Stimulated activated CD8-positive, alpha-beta memory T cell treated with anti-CD3 and anti-CD28 coated beads, Interleukin-7, amount 100 ng/mL, for 1 hour (primary cell): ENCODE data around the gene MEGF11.

Source experiments
- DNase-seq, 2 donors: peaks; one replicate each; pipeline ENCODE4 v3.0.0-alpha.2; 2020; ENCODE audit warnings: low read depth in 2 of 2

Gene MEGF11

DNA sequence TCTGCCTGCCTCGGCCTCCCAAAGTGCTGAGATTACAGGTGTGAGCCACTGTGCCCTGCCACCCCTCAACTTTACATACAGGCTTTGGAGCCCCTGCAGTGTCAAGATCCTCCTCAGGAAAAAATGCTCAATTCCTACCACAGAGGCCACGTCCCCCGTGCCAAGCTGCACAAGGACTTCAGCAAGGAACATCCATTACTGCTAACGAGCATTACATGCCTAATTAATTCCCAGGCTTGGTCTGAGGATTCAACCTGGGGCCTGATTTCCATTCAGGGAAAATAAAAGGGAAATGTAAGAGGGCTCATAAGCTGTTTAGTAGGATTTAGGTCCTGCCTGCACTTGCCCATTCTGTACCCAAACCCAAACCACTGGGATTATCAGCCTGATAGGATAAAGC lies 222.9 kb downstream of the MEGF11 start:
- no peak for DNase-seq

DNA sequence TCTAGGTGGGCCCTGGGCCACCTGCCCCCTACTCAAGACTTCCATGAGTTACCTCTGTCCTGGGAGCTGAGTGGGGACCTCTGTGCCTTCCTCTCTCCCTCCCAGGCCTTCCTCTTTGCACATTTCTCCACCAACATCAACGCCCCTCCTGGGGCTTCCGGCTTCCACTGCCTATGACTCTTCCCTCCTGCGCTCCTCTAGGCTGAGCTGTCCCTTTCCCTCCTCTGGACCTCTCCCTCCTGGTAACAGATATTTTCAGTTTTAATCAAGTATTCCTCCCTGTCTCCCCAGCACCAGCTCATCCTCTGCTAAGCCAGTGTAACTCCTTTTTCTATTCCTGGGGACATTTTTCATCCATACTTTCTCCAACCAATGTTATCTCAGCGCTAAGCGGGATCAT lies 223.9 kb downstream of the MEGF11 start:
- no peak for DNase-seq

GRCh38 chr15:66027268-66027805 lies 226.2 kb downstream of the MEGF11 start:
- no peak for DNase-seq

GRCh38 chr15:66025972-66026371 lies 227.6 kb downstream of the MEGF11 start:
- DNase-seq, result no peak

GRCh38 chr15:66025015-66025452 lies 228.5 kb downstream of the MEGF11 start:
- no peak for DNase-seq

DNA sequence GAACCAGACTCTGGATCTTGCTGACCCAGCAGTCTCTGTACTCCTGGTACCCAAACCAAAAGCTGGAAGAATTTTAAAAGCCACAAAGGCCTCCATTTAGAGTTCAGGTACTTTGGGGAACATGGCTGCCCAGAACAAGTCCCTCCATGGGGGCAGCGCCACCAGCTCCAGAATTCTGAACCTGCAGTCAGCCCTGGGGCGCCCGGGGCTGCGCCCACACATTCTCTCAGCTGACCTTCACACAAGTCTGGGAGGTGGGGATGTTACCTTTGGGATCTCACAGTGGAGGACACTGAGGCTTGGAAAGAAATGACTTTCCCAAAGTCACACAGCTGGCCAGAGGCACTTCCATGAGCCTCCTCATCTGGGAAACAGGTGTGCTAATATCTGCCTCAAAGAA lies 229.4 kb downstream of the MEGF11 start:
- no peak for DNase-seq

DNA sequence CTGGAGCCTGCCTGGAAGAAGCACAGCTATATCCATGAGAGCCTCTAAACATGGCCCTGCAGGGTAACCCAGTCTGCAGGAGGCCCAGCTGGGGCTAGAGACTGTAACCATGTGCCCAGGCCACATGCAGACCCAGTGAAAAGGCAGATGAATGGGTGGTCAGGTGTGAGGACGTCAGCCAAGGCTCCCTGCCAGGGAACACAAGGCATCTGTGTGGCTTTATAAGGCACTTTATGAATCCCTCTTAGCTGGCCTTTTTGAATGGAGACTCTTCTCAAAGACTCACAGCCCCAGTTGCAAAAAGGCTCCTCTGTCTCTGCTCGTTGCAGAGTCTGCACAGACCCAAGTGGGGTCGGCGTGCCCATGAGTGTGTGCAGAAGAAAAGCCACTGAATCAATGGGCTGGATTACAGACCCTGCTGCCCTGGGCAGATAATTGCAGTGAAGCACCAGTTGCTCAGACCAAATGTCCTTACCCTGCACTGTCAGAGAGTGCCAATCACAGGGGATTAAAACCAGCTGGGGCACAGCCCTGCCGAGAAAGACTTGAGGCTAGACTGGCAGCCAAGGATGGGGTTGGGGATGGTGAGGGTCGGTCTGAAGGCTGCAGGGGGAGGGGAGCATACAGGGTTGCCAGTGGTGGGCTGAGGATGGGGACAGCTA lies 230.1 kb downstream of the MEGF11 start:
- no peak for DNase-seq

- no peak for DNase-seq
Measured at GRCh38 chr15:66022163-66022525, 231.4 kb downstream of the MEGF11 start.

DNA sequence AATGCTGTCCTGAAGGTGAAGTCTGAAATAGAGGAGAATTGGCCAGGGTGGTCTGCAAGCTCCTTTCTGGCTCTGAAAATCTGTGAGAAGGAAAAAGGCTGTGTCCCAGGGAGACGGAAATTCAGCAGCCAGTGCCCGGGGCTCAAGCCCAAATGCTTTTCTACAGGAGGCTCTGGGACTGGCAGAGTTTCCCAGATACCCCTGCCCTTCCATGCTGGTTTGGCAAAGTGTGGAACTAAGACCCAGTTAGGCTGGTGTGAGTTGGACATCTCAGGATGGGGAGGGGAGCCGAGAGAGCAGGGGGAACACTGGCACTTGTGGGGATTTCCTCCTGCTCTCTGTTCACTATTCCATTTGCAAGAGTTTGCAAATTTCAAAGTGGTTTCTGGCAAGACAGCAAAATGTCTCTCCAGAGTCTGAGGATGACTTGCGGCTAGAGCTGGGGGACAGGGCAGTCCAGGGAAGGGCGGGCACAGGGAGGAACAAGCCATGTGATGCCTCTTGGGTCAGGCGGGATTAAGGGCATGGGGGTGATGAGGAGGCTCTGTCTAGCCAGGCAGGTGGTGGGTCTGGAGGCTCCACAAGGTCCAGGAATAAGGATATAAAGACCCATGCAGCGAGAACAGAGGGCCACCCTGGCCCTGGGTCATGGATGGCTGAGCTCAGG lies 231.9 kb downstream of the MEGF11 start:
- no peak for DNase-seq

DNA sequence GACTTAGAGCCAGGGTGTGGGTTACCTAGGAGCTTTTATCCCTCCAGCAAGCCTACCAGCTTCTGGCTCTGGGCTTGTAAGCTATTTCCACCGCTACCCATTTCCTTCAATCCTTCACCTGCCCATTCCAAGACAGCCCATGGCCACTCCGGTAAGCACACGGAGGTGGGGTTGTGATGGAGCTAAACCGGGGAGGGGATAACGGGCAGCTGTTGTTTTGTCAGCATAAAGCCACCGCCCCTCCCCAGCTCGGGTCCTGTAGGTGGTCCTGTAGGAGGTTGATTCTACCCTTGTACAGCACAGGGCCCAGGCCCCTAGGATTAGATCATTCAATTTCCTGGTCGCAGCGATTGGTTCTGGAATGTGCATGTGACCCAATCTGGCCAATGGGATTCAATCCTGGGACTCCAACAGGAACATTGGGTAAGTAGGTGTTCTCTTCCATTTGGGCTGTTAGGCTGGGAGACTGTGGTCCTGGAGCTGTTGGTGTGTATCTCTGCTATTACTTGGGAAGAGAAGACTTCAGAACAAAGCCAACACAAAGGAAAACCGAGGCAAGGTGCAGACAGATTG lies 233.6 kb downstream of the MEGF11 start:
- no peak for DNase-seq

DNA sequence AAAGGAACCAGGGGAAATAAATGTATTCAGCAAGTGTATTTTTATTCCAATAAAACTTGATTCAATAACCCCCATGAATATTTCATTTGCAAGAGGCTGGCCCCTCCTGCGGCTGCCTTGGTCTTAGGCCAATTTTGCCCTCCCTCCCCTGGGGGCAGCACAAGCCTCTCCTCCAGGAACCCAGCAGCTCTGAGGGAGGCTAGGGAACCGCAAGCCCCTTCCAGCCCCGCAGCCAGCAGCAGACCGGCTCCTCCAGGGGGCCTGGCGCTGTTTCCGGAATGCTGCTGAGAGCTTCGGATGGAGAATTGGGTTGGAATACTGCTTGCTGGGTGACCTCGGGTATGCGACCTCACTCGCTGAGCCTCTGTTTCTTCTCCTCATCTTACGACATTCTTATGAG lies 234.2 kb downstream of the MEGF11 start:
- no peak for DNase-seq

GRCh38 chr15:66018488-66018797 lies 235.1 kb downstream of the MEGF11 start:
- DNase-seq, result no peak

GRCh38 chr15:66017792-66018487 lies 235.6 kb downstream of the MEGF11 start:
- DNase-seq, result no peak

- no peak for DNase-seq
Measured at GRCh38 chr15:66017000-66017399, 236.6 kb downstream of the MEGF11 start.

GRCh38 chr15:66016199-66016598 lies 237.4 kb downstream of the MEGF11 start:
- DNase-seq, result no peak

GRCh38 chr15:66014635-66015182 lies 238.8 kb downstream of the MEGF11 start:
- DNase-seq, result no peak

GRCh38 chr15:66014022-66014421 lies 239.5 kb downstream of the MEGF11 start:
- DNase-seq, result no peak

- no peak for DNase-seq
Measured at GRCh38 chr15:66008940-66009562, 244.5 kb downstream of the MEGF11 start.

GRCh38 chr15:66007663-66008262 lies 245.8 kb downstream of the MEGF11 start:
- no peak for DNase-seq

DNA sequence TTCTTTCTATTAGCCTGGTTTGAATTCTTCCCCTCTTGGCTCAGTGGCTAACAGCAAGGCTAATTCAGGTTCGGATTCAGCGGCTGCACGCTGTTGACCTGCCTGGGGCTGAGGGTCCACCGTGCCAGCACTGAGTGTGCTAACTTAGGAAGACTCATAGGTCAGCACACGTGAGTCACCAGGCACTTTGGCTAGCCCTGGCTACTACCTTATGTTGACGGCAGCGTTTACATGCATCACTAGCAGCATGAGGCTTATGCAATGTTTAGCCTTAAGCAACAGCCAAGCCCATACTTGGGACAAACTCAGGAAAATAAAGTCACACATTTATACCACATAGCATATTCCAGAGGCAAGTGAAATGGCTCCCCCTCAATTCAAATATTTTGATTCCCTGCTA lies 246.6 kb downstream of the MEGF11 start:
- no peak for DNase-seq

DNA sequence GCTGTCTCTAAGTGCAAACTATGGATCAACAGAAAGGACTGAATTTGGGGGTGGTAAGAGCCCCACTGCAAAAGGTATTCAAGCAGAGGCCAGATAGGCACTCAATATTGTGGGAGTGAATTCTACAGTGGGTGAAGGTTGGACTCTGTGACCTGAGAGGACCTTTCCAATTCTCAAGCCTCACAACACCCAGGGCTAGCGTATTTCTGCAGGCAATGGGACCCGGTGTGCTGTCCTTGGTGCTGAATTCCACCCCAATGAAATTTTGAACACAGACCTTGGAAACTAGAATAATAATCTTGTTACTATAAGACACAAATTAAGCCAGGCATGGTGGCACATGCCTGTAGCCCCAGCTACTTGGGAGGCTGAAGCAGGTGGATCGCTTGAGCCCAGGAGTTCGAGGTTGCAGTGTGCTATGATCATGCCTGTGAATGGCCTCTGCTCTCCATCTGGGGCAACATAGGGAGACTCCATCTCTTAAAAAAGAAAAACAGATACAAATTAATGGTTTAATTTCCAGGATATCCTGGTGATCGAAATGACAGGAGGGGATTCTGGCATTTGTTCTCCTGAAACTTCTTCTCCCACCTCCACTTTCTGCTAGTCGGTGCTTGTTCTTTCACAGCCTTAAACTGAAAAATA lies 248.8 kb downstream of the MEGF11 start:
- no peak for DNase-seq
